Neural crest cell (in vitro differentiated cells): ENCODE measurements around the gene TMEM86A. TPM values are rescaled to one million over a fixed set of nuclear protein-coding genes. Genes with fewer than 3 reads are reported as not detected.
A peak's percentile ranks its signal among the peaks of the same experiment; 100 is the strongest.

Experiments
- DNase-seq: peaks from one replicate; pipeline ENCODE4 v3.0.0; 2021; ENCODE audit warnings: low read depth, mixed read lengths, low spot score
- H3K27ac Mint-ChIP-seq: one replicate; pipeline ENCODE4 v1.8.0; 2021; ENCODE audit warnings: mild to moderate bottlenecking, mixed read lengths; ENCODE audit not compliant: unreplicated experiment
- H3K27me3 Mint-ChIP-seq: 2 replicates; pipeline ENCODE4 v1.8.0; 2021; ENCODE audit warnings: low read depth, mild to moderate bottlenecking, mixed read lengths
- H3K36me3 Mint-ChIP-seq: 2 replicates; pipeline ENCODE4 v1.8.0; 2021; ENCODE audit warnings: low read depth, mild to moderate bottlenecking, mixed read lengths
- H3K4me1 Mint-ChIP-seq: 2 replicates; pipeline ENCODE4 v1.8.0; 2021; ENCODE audit warnings: mixed read lengths
- H3K4me3 Mint-ChIP-seq: one replicate; pipeline ENCODE4 v1.8.0; 2021; ENCODE audit warnings: mild to moderate bottlenecking, mixed read lengths
- H3K9me3 Mint-ChIP-seq: 2 replicates; pipeline ENCODE4 v1.8.0; 2021; ENCODE audit warnings: mixed read lengths
- total RNA-seq: library from RNA; stranded (reverse); gene quantifications from 2 replicates; pipeline ENCODE4 v1.2.1, GENCODE V29; 2021
- TF ChIP-seq, protein P1 (sequence below): fragments of 200-600 bp; sonication (generic); conservative IDR thresholded peaks from 2 replicates; pipeline ENCODE4 v1.5.0; 2021; ENCODE audit warnings: antibody characterized with exemption, mild to moderate bottlenecking

TMEM86A gene
- total RNA-seq, 1 donor from 2014 or later = 1.7 TPM

DNA sequence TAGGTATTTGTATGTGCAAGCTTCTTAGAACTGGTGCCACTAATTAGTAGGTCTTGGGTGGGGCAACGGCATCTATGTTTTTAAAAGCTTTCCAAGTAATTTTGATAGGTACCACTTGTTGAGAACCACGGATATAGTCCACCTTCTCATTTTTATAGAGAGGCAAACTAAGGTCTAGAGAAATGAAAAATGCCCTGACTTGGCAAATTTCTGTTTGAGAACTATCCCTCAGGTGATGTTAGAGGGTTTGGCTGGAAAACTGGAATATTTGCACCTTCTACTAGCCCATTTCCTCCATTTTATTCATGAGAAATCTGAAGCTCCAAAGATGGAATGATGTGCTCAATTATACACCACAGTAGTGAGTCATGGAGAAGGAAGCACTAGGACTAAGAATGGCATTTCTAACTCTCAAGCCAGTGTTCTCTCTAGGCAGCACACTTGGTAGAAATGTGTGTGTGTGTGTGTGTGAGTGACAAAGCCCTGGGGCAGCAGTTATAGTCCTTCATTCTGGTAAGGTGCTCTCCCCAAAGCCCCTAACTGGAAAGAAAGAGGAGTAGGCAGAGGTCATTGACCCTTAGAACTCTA, 1.8 kb upstream of the TMEM86A start:
- H3K9me3 Mint-ChIP-seq = no peaks in the 10 kb centered on the region
- H3K4me1 Mint-ChIP-seq = peaks cover 16% of the 10 kb centered on the region
- no peak for DNase-seq
- no peaks in the 10 kb centered on the region for H3K36me3 Mint-ChIP-seq
- TF ChIP-seq, protein P1, sequence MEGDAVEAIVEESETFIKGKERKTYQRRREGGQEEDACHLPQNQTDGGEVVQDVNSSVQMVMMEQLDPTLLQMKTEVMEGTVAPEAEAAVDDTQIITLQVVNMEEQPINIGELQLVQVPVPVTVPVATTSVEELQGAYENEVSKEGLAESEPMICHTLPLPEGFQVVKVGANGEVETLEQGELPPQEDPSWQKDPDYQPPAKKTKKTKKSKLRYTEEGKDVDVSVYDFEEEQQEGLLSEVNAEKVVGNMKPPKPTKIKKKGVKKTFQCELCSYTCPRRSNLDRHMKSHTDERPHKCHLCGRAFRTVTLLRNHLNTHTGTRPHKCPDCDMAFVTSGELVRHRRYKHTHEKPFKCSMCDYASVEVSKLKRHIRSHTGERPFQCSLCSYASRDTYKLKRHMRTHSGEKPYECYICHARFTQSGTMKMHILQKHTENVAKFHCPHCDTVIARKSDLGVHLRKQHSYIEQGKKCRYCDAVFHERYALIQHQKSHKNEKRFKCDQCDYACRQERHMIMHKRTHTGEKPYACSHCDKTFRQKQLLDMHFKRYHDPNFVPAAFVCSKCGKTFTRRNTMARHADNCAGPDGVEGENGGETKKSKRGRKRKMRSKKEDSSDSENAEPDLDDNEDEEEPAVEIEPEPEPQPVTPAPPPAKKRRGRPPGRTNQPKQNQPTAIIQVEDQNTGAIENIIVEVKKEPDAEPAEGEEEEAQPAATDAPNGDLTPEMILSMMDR = no peak
- H3K4me3 Mint-ChIP-seq = peak overlapping the region; percentile 61
- no peak overlapping the region for H3K27ac Mint-ChIP-seq
- peaks cover 58% of the 10 kb centered on the region for H3K27me3 Mint-ChIP-seq

DNA sequence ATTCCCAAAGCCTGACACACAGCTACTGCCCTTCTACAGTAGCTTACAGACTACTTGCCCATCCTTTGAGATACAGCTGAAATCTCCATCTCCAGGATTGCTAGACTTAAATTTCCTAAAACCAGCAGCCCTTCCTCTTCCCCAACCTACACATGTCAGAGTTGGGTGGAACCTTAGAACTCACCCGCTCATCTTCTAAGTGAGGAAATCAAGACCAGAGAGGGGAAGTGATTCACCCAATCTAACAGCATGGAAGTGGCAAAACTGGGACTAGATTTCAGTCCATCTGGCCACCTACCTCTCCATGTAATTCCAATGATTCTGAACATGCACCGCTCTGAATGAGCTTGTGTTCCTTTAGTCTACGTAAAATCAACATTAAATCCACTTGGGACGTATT, 1.0 kb upstream of the TMEM86A start:
- Mint-ChIP-seq H3K9me3 (no peaks in the 10 kb centered on the region), H3K4me3 (peak overlapping the region; percentile 75), H3K27ac (no peak overlapping the region), H3K27me3 (peaks cover 58% of the 10 kb centered on the region), H3K36me3 (no peaks in the 10 kb centered on the region), H3K4me1 (peaks cover 16% of the 10 kb centered on the region)
- TF ChIP-seq, protein P1 = no peak
- DNase-seq = no peak

DNA sequence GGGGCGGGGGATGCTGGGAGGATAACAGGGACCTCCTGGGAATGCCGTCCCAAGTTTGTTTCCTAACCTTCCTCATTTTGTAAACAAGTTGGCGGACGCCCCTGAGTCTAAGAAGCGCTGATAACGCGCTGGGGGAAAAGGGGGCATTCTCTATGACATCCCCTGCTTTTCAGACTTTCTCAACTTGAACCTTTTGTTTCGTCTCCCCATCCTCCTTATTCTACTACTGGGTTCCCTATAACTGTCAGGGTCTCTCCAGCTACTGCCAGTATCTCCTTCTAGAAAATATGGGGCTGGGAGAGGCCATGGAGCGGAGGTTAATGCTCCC, 654 bp downstream of the TMEM86A start:
- Mint-ChIP-seq H3K4me3 (peak overlapping the region; percentile 89), H3K27me3 (peaks cover 60% of the 10 kb centered on the region), H3K27ac (no peak overlapping the region), H3K36me3 (no peaks in the 10 kb centered on the region), H3K4me1 (peaks cover 16% of the 10 kb centered on the region), H3K9me3 (no peaks in the 10 kb centered on the region)
- TF ChIP-seq, protein P1 = no peak
- no peak for DNase-seq

DNA sequence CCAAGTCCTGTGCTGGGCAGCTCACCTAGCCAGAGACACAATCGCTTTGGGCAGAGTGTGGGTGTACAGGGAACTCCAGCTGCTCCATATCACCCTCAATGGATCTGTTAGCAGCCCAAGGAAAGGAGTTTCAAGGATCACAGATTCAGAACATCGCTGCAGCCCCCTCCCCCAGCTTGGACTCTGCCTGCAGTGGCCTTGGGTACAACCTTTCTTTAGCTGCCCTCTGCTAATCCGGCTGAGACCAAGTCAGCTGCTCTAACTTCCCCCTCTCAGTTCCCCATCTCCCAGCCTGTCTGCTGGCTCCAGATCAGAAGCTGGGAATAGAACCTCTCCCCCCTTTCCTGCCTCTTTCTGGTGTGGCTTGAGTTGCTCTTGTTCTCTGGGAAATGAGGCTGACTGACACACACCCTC, 1.3 kb downstream of the TMEM86A start:
- no peak for DNase-seq
- TF ChIP-seq, protein P1 = no peak
- peaks cover 64% of the 10 kb centered on the region for H3K27me3 Mint-ChIP-seq
- no peaks in the 10 kb centered on the region for H3K36me3 Mint-ChIP-seq
- no peak overlapping the region for H3K27ac Mint-ChIP-seq
- no peaks in the 10 kb centered on the region for H3K9me3 Mint-ChIP-seq
- H3K4me3 Mint-ChIP-seq = peak overlapping the region; percentile 89
- peaks cover 16% of the 10 kb centered on the region for H3K4me1 Mint-ChIP-seq

DNA sequence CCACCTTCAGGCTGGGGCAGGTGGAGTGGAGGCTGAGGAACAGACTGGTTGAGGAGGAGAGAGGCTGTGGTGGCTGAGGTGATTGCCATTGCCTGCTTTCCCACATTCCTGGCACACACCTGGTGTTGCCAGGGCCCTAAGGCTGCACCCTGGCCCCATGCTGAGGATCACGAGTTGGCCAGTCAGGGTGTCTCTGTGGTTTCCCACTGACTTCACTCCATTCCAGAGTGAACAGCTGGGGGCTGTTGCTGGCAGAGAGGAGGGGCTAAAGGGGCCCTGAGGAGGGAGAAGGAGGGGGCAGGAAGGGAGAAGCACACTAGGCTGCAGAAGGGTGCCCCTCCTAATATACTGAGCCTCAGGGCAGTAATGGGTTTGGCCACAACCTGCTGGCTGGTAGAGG, 1.8 kb downstream of the TMEM86A start:
- Mint-ChIP-seq H3K4me1 (peaks cover 16% of the 10 kb centered on the region), H3K4me3 (peak overlapping the region; percentile 89), H3K9me3 (no peaks in the 10 kb centered on the region), H3K27me3 (peaks cover 63% of the 10 kb centered on the region), H3K27ac (no peak overlapping the region), H3K36me3 (no peaks in the 10 kb centered on the region)
- no peak for DNase-seq
- TF ChIP-seq, protein P1 = no peak
